ENCODE results near the gene IRF1.

IRF1 gene

DNA sequence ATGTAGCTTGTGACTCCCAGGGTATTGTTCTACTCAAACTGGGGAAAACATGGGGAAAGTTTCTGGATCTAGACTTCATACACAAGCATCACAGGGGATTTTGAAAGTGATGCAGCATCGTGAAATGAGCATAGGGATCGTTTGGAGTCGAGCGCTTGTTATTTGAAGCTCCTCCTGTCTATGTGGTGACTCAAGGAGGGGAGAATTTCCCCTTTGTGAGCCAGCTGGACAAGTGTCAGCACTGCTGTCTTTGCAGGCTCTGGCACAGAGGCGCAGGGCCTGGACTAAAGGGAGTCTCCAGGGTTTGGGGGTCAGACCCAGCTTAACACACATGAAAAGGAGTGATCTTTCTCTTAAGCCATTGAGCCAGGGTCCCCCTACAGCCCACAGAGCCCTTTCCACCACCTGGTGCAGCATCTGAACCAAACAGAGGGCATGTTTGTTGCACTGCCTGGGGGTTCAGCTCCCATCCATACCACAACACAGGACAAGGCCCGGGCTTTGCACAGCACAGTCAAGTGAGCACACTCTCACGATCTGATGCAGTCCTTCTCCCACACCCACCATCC, 51.0 kb downstream of the IRF1 start:
- TF ChIP-seq GATA3 (IDR thresholded peaks at IDR 0.05; ENCODE audit: low read depth, low read length) (no peak), GATA2 (IDR thresholded peaks at IDR 0.05; ENCODE audit: low read depth, low read length) (no peak)

DNA sequence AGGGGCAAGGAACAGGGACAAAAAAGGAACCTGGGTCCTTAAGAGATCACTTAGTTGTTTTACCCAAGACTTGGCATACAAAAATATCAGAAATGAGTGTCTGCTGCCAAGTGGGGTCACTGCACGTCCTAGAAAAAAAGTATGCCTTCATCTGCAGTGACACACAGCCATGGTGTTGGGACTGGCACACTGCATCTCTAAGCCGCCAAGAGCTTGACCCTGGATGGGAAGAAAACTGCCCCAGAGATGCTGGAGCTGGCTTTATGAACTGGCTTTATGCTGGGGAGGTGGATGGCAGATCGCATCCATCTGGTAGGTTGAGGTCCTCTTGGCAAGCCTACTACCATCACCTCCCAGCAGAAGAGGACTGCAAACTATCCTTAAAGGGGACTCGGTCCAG, 51.7 kb downstream of the IRF1 start:
- TF ChIP-seq GATA2 (IDR thresholded peaks at IDR 0.05; ENCODE audit: low read depth, low read length) (no peak), GATA3 (IDR thresholded peaks at IDR 0.05; ENCODE audit: low read depth, low read length) (no peak)

DNA sequence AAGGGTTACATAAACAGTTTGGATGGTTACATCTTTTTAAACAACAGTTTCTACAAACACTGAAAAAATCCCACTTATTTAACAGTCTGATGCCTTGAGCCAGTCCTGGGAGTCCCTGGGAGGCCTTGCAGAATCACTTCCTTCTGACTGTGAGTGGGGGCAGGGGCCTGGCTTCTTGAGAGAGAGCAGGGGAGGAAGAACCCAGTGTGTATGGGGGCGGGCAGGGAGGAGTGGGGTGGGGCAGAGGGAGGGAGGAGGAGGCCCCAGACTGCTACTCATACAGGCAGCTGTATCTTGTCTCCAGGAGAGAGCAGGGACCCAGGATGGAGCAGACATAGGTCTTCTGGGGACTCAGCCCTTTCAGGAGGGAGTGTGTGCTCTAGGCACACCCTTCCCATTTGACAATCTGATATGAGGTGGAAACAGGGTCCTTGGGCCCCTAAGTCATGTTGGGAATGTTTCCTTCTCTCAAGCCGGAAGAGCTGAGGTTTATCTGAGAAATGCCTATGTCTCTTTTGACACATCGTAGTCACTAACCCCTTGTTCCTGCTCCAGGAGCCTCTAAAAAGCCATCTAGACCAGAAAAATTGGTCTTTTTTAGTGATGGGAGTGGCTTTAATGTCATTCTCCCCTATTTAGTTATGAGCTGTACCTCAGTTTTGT, 52.8 kb downstream of the IRF1 start:
- TF ChIP-seq GATA3 (IDR thresholded peaks at IDR 0.05; ENCODE audit: low read depth, low read length) (no peak), GATA2 (IDR thresholded peaks at IDR 0.05; ENCODE audit: low read depth, low read length) (no peak)

DNA sequence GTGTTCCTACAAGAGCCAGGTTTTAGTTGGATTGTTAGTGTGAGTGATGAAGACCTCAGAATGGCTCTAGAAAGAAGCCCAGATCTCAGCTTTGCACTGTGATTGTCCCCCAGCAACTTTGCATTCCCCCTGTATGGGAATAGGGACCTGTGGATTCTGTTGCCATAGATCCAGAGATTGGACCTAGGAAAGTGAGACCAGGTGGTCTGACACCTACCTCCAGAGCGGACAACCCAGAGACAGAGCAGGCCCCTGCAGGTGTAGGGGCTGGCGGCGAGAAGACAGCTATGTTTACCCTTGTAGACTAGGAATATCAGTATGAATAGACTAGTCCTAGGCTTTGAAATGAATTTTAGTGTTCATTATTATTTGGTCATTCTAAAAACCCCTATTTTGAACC, 53.6 kb downstream of the IRF1 start:
- TF ChIP-seq GATA2 (IDR thresholded peaks at IDR 0.05; ENCODE audit: low read depth, low read length) (no peak), GATA3 (IDR thresholded peaks at IDR 0.05; ENCODE audit: low read depth, low read length) (no peak)

DNA sequence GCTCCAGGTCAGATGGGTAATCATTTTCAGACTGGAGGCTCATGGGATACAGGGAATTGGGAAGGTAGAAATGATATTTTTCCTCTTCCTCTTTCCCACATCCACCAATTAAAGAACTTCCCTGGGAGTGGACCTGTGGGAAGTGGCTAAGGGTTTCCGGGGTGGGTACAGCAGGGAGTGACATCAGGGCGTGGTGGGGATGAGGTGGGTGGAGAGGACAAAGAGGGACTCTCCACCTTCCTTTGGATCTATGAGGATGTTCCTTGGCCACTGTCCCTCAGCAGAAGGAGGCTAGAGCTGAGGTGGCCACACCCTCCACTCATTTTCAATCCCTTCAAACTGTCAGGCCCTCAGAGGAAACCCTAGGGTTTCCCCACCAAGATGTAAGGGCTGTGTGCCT, 54.7 kb downstream of the IRF1 start:
- no peak for TF ChIP-seq GATA3 (IDR thresholded peaks at IDR 0.05; ENCODE audit: low read depth, low read length)
- no peak for TF ChIP-seq GATA2 (IDR thresholded peaks at IDR 0.05; ENCODE audit: low read depth, low read length)

DNA sequence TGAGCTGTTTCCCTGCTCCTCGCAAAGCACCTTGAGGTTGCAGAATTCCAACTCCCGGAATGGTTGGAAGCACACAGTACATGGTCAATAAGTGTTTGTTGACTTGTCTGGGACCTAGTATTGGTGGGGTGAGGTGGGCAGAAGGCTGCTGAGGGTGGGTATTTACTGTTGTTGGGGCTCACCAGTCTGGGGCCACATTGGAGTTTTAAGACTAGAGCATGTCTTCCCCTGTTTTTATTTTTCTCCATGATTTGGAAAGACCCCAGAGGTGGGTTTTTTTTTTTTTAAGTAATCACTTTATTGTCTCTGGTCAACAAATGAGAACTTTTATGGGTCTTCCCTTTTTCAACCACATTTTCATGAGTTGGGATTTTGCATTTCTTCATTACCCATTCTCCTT, 55.1 kb downstream of the IRF1 start:
- TF ChIP-seq GATA2 (IDR thresholded peaks at IDR 0.05; ENCODE audit: low read depth, low read length) (no peak), GATA3 (IDR thresholded peaks at IDR 0.05; ENCODE audit: low read depth, low read length) (no peak)

DNA sequence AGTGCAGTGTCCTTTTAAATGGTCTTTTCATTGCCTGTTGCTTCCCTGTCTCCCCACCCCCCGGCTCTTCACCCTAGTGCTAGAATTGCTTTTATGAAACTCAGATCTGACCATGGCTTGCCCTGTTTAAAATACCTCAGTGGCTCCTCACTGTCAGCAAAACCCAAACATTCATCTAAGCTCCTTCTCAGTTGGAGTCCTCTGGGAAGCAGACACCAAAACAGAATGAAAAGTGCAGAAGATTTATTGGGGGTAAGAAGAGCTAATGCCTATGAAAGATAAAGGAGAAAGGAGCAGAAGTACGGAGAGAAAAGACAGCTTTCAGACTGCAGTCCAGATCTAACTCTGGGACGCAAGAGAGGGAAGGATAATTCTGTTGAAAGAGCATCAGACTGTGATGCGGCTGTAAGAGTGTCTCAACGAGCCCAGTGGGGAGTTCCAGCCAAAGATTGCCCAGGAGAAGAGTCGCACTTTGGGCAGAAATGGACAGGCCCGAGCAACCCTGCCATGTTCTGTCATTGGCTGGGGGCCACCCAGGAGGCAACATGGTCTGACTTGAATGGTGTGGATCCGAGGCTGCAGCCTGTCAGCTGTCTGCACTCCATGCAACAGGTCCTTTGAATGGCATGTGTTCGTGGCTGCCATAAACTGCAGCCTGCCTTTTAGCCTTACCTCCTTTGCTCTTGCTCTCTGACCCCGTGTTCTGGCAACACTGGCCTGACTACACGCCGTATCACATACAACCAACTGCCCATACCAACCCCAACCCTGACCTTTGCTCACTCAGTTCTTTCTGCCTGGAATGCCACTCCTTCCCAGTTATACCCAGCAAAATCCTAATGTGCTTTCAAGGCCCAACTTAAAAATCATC, 55.9 kb downstream of the IRF1 start:
- TF ChIP-seq GATA2 (IDR thresholded peaks at IDR 0.05; ENCODE audit: low read depth, low read length), result no peak
- no peak for TF ChIP-seq GATA3 (IDR thresholded peaks at IDR 0.05; ENCODE audit: low read depth, low read length)

DNA sequence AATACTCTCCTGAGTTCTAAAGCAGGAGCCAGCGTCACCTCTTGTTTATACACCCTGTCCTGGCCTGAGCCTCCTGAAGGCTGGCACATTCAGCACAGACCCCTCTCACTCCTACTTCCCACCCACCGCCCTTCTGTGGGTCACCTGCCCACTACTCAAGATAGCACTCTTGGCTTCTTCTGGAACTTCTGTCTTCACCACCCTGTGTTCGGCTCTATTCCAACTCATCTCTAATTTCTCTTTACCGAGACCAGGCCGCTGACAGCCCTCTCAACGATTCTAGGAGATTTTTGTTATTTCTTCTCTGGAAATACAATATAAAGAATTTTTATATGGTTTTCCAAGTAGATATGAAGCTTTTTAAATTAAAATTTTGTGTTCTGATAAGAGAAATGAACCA, 57.4 kb downstream of the IRF1 start:
- TF ChIP-seq GATA3 (IDR thresholded peaks at IDR 0.05; ENCODE audit: low read depth, low read length) (no peak), GATA2 (IDR thresholded peaks at IDR 0.05; ENCODE audit: low read depth, low read length) (no peak)

DNA sequence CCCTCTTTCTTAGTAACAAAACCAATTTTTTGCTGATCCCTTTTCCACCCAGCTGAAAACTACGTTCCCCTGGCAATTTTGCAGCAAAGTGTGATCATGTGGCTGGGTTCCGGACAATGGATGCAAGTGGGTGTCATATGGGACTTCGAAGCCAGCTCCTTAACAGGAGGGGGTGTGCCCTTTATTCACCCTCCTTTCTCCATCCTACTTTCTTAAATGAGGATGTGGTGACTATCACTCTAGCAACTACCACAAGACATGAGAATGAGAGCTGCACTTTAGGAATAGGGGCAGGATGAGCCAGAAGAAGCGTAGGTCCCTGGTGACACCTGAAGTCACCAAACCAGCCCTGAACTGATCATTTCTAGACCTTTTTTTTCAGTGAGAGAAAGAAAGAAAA, 58.9 kb downstream of the IRF1 start:
- no peak for TF ChIP-seq GATA2 (IDR thresholded peaks at IDR 0.05; ENCODE audit: low read depth, low read length)
- no peak for TF ChIP-seq GATA3 (IDR thresholded peaks at IDR 0.05; ENCODE audit: low read depth, low read length)

Measured in SH-SY5Y (cell line).